CD4-positive, alpha-beta T cell treated with Interleukin-15 for 1 hour (primary cell): ENCODE results near the gene MME.

Experiments used
- DNase-seq: peaks from one replicate; pipeline ENCODE4 v3.0.0-alpha.2; 2020

MME gene

GRCh38 chr3:155079746-155080487 is at the start of gene MME:
TSS of gene MME (plus strand) at chr3:155080319. CDS start at chr3:155084168, 3,849 bp downstream.
- no peak for DNase-seq

DNA sequence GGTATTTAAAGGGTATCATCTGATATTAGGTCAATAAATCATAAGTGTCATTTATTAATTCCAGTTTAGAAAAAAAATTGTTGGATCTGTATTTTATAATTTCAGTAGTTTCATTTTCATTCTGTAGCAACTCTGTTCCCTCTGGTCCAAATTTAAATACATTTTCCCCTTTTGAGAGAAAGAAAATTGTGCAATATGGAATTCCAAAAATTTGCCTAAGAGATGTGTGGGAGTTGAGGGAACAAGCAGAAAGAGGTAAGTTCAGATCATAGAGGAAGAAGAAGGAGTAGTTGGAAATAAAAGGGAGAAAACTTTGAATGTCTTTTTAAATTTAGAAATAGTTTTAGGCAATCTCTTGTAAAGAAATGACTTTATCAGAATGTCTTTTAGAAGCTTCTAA is 48.9 kb upstream of the MME start:
- no peak for DNase-seq

- DNase-seq: no peak
These were observed 47.2 kb upstream of the MME start for GRCh38 chr3:155032918-155033317.

DNA sequence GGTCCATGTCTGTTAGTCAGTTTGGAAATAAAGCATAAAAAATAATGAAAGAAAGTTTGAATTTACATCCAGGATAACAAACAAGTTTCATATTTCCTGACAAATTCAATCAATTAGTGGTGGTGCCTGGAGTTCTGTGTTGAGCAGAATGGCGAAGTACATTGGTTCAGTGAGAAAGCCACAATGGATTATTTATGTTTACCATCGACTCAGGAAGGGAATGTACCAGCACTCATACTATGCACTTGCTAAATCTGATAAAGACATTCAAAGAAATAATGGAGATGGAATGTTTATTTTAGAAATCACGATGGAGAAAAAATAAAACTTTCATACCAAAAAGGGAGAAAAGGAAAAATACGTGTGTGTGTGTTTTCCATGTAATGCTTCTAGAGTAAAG is 45.3 kb upstream of the MME start:
- no peak for DNase-seq

DNA sequence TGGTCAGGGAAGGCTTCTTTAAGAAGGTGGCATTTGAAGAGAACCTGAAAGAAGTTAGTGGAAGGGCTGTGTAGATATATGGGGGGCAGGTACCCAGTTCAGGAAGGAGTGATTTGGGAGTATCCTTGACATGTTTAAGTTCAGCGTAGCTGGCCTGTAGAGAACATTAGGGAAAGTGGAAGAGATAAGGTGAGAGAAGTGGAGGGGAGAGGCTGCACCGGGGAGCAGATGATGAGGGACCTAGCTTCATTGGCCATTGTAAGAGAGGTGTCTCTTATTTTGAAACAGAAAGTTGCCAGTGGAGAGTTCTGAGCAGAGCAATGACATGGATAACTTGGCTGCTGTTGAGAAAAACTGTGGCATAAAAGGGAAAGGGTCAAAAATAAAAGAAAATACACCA is 44.6 kb upstream of the MME start:
- no peak for DNase-seq

DNA sequence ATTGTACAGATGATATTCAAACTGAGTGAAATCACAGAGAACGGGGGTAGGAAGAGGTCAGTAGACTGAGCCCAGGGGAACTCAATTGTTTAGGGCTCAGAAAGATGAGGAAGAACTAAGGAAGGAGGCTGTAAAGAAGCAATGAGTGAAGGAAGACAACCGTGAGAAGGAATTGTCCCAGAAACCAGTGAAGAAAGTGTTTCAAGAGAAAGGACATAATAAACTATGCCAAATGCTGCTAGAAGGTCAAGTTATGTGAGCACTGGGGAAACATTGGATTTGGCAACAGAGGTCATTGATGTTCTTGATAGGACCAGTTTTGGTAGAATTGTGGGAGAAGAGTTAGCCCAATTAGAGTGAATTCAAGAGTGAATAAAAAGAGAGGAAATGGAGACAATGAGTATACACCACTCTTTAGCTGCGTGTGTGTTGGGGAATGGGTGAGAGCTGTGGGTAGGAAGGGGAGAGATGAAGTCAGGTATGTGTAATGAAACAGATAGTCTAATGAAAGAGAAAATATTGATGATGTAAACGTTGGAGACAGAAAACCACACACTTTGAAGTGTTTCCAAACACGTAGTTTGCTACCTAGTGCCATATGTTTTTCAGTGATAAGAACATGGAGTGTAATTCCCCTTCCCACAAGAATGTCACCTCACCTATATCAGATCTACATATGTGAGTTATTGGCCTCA is 42.5 kb upstream of the MME start:
- DNase-seq: no peak

DNA sequence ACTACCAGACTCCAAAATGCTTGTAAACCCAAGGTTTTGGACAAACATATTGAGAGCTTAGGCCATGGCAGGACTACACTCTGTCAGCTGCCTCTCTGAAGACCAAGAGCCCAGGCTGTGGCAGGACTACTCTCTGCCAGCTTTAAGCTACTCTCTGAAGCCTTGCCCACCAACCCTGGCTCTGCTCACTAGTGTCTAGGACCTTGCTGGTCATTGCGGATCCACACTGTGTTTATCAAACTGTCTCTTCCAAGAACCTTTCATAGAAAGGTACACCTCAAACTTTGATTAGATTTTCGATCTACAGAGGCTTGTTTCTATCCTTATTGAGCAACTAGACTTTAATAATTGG is 41.9 kb upstream of the MME start:
- no peak for DNase-seq

- DNase-seq: no peak
These were observed 33.2 kb upstream of the MME start for GRCh38 chr3:155046935-155047334.

- DNase-seq: no peak
These were observed 32.4 kb upstream of the MME start for GRCh38 chr3:155047672-155048071.

DNA sequence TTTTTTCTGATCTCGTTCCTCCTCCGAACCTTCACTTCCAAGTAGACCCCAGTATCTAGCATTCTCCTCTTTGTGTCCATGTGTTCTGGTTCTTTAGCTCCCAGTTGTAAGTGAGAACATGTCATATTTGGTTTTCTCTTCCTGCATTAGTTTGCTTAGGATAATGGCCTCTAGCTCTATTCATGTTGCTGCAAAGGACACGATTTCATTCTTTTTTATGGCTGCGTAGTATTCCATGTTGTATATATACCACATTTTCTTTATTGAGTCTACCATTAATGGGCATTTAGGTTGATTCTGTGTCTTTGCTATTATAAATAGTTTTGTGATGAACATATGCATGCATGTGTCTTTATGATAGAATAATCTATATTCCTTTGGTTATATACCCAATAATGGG is 30.2 kb upstream of the MME start:
- DNase-seq: no peak

- DNase-seq: no peak
These were observed 27.6 kb upstream of the MME start for GRCh38 chr3:155052470-155052869.

GRCh38 chr3:155053756-155054155 is 26.4 kb upstream of the MME start:
- no peak for DNase-seq

GRCh38 chr3:155064920-155065319 is 15.2 kb upstream of the MME start:
- no peak for DNase-seq

DNA sequence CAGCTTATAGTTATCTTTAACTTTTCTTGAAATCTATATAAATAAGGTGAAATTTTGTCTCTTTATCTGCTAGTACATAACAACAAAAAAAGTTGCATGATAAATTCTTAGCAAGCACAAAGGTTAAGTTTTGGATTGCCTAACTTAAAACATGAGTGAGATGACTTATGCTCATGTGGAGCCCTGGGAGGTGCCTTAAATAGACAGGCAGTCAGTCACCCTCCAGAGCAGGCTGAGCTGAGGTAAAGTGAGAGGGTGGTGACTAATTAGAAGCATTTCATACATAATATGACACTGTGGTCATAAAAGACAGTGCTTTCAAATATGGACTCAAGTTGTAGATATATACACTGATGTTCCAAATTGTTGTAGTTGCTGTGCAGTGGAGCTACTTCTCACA is 14.6 kb upstream of the MME start:
- no peak for DNase-seq

DNA sequence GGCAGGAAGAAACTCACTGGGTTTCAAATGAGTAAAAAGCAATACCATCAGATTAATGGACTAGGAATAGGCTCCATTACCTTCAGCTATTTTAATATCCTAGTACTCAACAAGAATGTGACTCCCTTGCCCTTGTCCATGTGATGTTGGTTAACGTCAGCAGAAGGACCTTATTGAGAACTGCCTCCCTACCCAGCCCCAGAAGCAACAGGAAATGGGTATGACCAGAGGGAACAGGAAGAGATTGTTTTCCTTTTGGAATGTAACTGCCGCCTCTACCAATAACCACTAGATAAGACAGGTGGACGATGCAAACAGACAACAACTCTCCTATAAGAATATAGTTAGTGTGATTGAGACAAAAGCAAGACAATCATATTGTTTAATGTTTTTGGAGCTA is 10.4 kb upstream of the MME start:
- no peak for DNase-seq

DNA sequence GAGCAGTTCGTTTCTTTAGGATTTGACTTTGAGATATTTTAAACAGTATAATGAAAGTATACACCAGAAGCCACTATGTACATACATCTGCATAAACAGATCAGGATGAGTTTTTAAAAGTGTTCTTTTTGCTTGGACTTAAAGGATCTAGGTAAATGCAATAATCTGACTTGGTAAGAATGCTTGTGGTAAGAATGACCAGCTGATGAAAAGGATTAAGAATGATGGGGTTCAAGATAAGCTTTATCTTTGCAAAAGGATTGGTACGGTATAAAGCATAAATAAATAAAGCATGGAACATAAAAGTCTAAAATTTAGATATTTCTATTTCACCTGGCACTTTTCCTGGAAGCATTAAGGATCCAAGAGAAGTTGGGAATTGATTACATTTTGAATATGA is 9.8 kb upstream of the MME start:
- DNase-seq: no peak

DNA sequence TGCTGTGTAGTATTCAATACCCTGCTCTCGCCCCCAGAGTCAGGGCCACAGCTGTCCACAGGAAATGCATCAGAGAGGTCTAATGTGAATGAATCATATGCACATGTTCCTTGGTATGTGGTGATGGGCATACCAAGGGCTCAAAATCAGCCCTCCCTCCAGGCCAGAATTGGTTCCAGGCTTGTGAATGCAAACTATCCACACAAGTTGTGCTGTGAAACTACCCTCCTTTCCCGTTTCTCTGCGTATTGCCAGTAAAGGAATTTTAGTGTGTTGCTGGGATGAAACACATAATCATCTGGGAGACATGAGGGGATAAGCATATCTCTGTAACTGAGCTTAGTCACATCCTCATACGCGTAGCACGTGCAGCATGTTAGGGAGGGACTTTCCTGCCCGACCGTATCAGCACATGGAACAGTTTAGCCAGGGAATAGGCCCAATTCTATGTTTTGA is 9.2 kb upstream of the MME start:
- no peak for DNase-seq

DNA sequence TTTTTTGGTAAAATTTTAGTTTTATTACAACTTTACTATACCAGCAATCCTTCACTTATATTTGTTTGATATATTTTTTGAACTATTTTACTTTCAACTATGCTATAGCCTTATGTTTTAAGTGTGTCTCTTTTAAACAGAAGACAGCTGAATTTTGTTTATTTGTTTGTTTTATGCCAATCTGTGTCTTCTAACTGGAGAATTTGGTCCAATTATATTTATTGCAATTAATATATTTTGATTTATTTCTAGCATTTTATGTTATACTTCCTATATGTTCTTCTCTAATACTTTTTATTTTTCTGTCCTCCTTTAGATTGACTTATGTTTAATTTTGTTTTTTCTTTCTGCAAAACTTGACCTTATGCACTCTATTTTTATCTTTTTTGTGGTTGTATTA is 4.9 kb upstream of the MME start:
- no peak for DNase-seq

- no peak for DNase-seq
These were observed 3.2 kb upstream of the MME start for GRCh38 chr3:155076888-155077287.

GRCh38 chr3:155078711-155079467 is 1.2 kb upstream of the MME start:
- no peak for DNase-seq

- no peak for DNase-seq
These were observed 712 bp upstream of the MME start for GRCh38 chr3:155079468-155079745.

- DNase-seq: no peak
These were observed 573 bp downstream of the MME start for GRCh38 chr3:155080692-155081091.

- DNase-seq: no peak
These were observed 3.3 kb downstream of the MME start for GRCh38 chr3:155083313-155083905.

- DNase-seq: no peak
These were observed 4.4 kb downstream of the MME start for GRCh38 chr3:155084567-155084966.
